ENCODE results near the gene TLE6. TPM values are rescaled to one million over a fixed set of nuclear protein-coding genes. Genes with fewer than 3 reads are reported as not detected.

TLE6 gene
- total and polyA plus RNA-seq, 2 of the 8 experiments (the other 6 are each of a cell fraction or from before 2014, with no cell fraction given), result 2.5 to 2.9 TPM

GRCh38 chr19:3038214-3038613 lies 60.9 kb downstream of the TLE6 start:
- Histone ChIP-seq H2AK5ac (ENCODE audit: low read depth, low read length) (peak overlapping the region; percentile 82; the same call in 1 of the 2 replicates), H3K4ac (replicated peaks; ENCODE audit: insufficient read length, low read depth, low read length) (no peak overlapping the region), H3K4me3 (ENCODE audit: extremely low read depth in 1 of 4, insufficient read depth in 2 of 4, low read depth in 3 of 4, low read length in 4 of 4) (no peak overlapping the region), H2BK20ac (ENCODE audit: low read length) (no peak overlapping the region), H3K79me2 (ENCODE audit: control insufficient read depth in 1 of 2, insufficient read depth in 2 of 2, low read length in 2 of 2) (no peaks in the 10 kb centered on the region), H2BK5ac (ENCODE audit: low read depth, low read length) (no peak overlapping the region), H3K4me1 (replicated peaks in 1 of 4; ENCODE audit: control insufficient read depth in 3 of 4, insufficient read depth in 4 of 4, low read length in 3 of 4) (peaks cover 0 to 22% (median 15%) of the 10 kb centered on the region in 4 experiments; a peak in 6 of 7 replicates), H4K8ac (ENCODE audit: extremely low read depth, insufficient read depth, low read length) (no peak overlapping the region), H2AFZ (ENCODE audit: low read length) (no peak overlapping the region), H3K9me3 (ENCODE audit: insufficient read depth in 2 of 2, low read depth in 1 of 2, low read length in 1 of 2) (no peaks in the 10 kb centered on the region), H4K5ac (ENCODE audit: insufficient read length, low read depth, low read length) (no peak overlapping the region), H3K79me1 (ENCODE audit: low read depth, low read length) (no peaks in the 10 kb centered on the region), H3K4me2 (ENCODE audit: insufficient read depth in 1 of 2, low read depth in 2 of 2, low read length in 2 of 2) (no peak overlapping the region), H3K27ac (ENCODE audit: low read depth, low read length) (no peak overlapping the region), H2BK12ac (ENCODE audit: low read depth, low read length) (no peak overlapping the region), H2BK15ac (ENCODE audit: low read length) (no peak overlapping the region), H3K36me3 (ENCODE audit: control insufficient read depth in 2 of 4, insufficient read depth in 4 of 4, low read length in 3 of 4) (no peaks in the 10 kb centered on the region), H3K9ac (replicated peaks in 1 of 4; ENCODE audit: extremely low read depth in 1 of 4, low read depth in 3 of 4, low read length in 3 of 4) (no peak overlapping the region), H2BK120ac (replicated peaks; ENCODE audit: low read depth, low read length) (no peak overlapping the region), H3K23me2 (ENCODE audit: low read depth, low read length) (peaks cover 22% of the 10 kb centered on the region), H3K18ac (ENCODE audit: extremely low read depth, low read length) (no peak overlapping the region), H3K14ac (ENCODE audit: insufficient read length) (no peak overlapping the region), H4K20me1 (replicated peaks in 1 of 2; ENCODE audit: control insufficient read depth in 1 of 2, insufficient read depth in 2 of 2, low read length in 2 of 2) (peaks cover 0 to 2% of the 10 kb centered on the region in 2 experiments), H4K91ac (replicated peaks; ENCODE audit: insufficient read length, low read length) (no peak overlapping the region), H3K23ac (ENCODE audit: insufficient read length) (no peak overlapping the region), H3K27me3 (replicated peaks in 1 of 4; ENCODE audit: control insufficient read depth in 3 of 4, extremely low read depth in 1 of 4, insufficient read depth in 3 of 4, low read length in 3 of 4) (peaks cover 3 to 18% (median 11%) of the 10 kb centered on the region in 4 experiments; a peak in 5 of 7 replicates), H3K56ac (replicated peaks; ENCODE audit: insufficient read length, low read depth, low read length) (no peak overlapping the region)
- no peak for TF ChIP-seq KDM5A (IDR thresholded peaks at IDR 0.05; ENCODE audit: low read length)
- TF ChIP-seq CHD2 (IDR thresholded peaks at IDR 0.05; ENCODE audit: low read length), result no peak
- no peak for TF ChIP-seq POU5F1 (IDR thresholded peaks at IDR 0.05; ENCODE audit: low read depth, low read length)
- TF ChIP-seq CEBPB (IDR thresholded peaks at IDR 0.05; ENCODE audit: low read depth, low read length), result no peak
- no peak for TF ChIP-seq E2F6 (IDR thresholded peaks at IDR 0.05)
- no peak for TF ChIP-seq TAF7 (optimal IDR thresholded peaks at IDR 0.05; ENCODE audit: borderline replicate concordance, low read depth, low read length)
- TF ChIP-seq, protein P1, sequence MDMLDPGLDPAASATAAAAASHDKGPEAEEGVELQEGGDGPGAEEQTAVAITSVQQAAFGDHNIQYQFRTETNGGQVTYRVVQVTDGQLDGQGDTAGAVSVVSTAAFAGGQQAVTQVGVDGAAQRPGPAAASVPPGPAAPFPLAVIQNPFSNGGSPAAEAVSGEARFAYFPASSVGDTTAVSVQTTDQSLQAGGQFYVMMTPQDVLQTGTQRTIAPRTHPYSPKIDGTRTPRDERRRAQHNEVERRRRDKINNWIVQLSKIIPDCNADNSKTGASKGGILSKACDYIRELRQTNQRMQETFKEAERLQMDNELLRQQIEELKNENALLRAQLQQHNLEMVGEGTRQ (IDR thresholded peaks at IDR 0.05; ENCODE audit: low read length), result no peak
- no peak for TF ChIP-seq TBP (IDR thresholded peaks at IDR 0.05; ENCODE audit: low read depth, low read length)
- no peak for TF ChIP-seq BCL11A (IDR thresholded peaks at IDR 0.05; ENCODE audit: low read depth in 2 of 2, low read length in 2 of 2)
- TF ChIP-seq SAP30 (IDR thresholded peaks at IDR 0.05; ENCODE audit: insufficient read depth, insufficient replicate concordance, low read length), result no peak
- TF ChIP-seq TCF12 (IDR thresholded peaks at IDR 0.05; ENCODE audit: low read depth, low read length), result no peak
- no peak for TF ChIP-seq SIRT6 (IDR thresholded peaks at IDR 0.05; ENCODE audit: low read length)
- ChIA-PET CTCF (ENCODE audit: partially characterized antibody) (interaction anchor here (0.9 to 6.3 kb wide), 13 partner anchors 12 to 91 kb away, joined by 3 to 36 read pairs (median 6); no protein-coding TSS in a partner anchor), POLR2A (ENCODE audit: partially characterized antibody) (interaction anchor here (1.2 to 4.0 kb wide), 4 partner anchors 9 to 62 kb away, joined by 4 to 56 read pairs (median 26); partner anchors contain the start of gene TLE6)
- FAIRE-seq (no peak), DNase-seq (ENCODE audit: low read depth in 1 of 2, low spot score in 2 of 2) (no peak)
- WGBS, 2 experiments (ENCODE audit: extremely low coverage in 1 of 2, insufficient coverage in 1 of 2, insufficient read length in 1 of 2, insufficient replicate concordance in 2 of 2, low coverage in 1 of 2, low lambda C conversion rate in 2 of 2, missing lambda C conversion rate in 1 of 2), result 87% methylated on average over 5 of the region's 5 CpGs; no CpG with 5 or more reads in 1 of the 2 experiments
